GM12878 (cell line): ENCODE measurements around the gene TRPV3. TPM values are rescaled to one million over a fixed set of nuclear protein-coding genes. Genes with fewer than 3 reads are reported as not detected.

Experiments
- ASH2L ChIP-seq: fragments of 300-600, 200-600 bp; sonication (generic); IDR thresholded peaks from 2 replicates; pipeline ENCODE4 v1.6.1; 2017; ENCODE audit warnings: low read depth, mild to moderate bottlenecking, borderline replicate concordance
- CHD1 ChIP-seq: IDR thresholded peaks from 2 replicates; pipeline ENCODE4 v1.6.1; 2012; ENCODE audit warnings: low read depth, low read length, improper control_type of control experiment
- CREM ChIP-seq: IDR thresholded peaks from 2 replicates; pipeline ENCODE4 v1.6.1; 2014; ENCODE audit warnings: antibody characterized with exemption, low read depth
- EGR1 ChIP-seq, 2 experiments: IDR thresholded peaks; 1 replicate in 1 of 2; 2 replicates in 1 of 2; pipeline ENCODE4 v1.6.1; 2011 to 2012; ENCODE audit warnings: low read depth in 2 of 2, low read length in 2 of 2, borderline replicate concordance in 1 of 2, mild to moderate bottlenecking in 1 of 2, moderate library complexity in 1 of 2
- EP300 ChIP-seq, 2 experiments: fragments of 150-350 bp in 1 of 2; IDR thresholded peaks; 2 replicates each; pipeline ENCODE4 v1.6.1; 2011 to 2012; ENCODE audit warnings: low read depth in 2 of 2, low read length in 2 of 2, borderline replicate concordance in 1 of 2, improper control_type of control experiment in 1 of 2, inconsistent platforms in 1 of 2; ENCODE audit not compliant: control insufficient read depth in 1 of 2
- IKZF1 ChIP-seq: fragments of 450-650 bp; conservative IDR thresholded peaks from 2 replicates; pipeline ENCODE4 v1.6.1; 2017; ENCODE audit warnings: antibody characterized with exemption, mild to moderate bottlenecking
- IKZF2 ChIP-seq, 2 experiments: fragments of 450-650 bp; IDR thresholded peaks; 2 replicates each; pipeline ENCODE4 v1.6.1; 2017; ENCODE audit warnings: mild to moderate bottlenecking in 2 of 2, moderate library complexity in 2 of 2
- KAT2A ChIP-seq: conservative IDR thresholded peaks from 2 replicates; pipeline ENCODE4 v1.6.1; 2011; ENCODE audit warnings: low read depth, low read length; ENCODE audit not compliant: control insufficient read depth
- KLF5 ChIP-seq: fragments of 450-650 bp; IDR thresholded peaks from 2 replicates; pipeline ENCODE4 v1.6.1; 2014; ENCODE audit warnings: mild to moderate bottlenecking; ENCODE audit not compliant: partially characterized antibody
- MXI1 ChIP-seq: fragments of 150-350 bp; IDR thresholded peaks from 2 replicates; pipeline ENCODE4 v1.6.1; 2011; ENCODE audit warnings: low read depth, mild to moderate bottlenecking, inconsistent platforms, low read length, improper control_type of control experiment
- POLR2AphosphoS5 ChIP-seq: IDR thresholded peaks from 2 replicates; pipeline ENCODE4 v1.6.1; 2011; ENCODE audit warnings: mild to moderate bottlenecking, low read length, inconsistent platforms
- RAD21 ChIP-seq: IDR thresholded peaks from 2 replicates; pipeline ENCODE4 v1.6.1; 2011; ENCODE audit warnings: mild to moderate bottlenecking, low read depth, low read length, moderate library complexity; ENCODE audit not compliant: insufficient read depth
- RUNX3 ChIP-seq: IDR thresholded peaks from 2 replicates; pipeline ENCODE4 v1.6.1; 2012; ENCODE audit warnings: low read length, inconsistent platforms
- SMAD1 ChIP-seq: fragments of 450-650 bp; IDR thresholded peaks from 2 replicates; pipeline ENCODE4 v1.6.1; 2018; ENCODE audit warnings: mild to moderate bottlenecking, low read depth; ENCODE audit not compliant: partially characterized antibody
- SP1 ChIP-seq: IDR thresholded peaks from one replicate; pipeline ENCODE4 v1.6.1; 2011; ENCODE audit warnings: low read depth, low read length
- STAT3 ChIP-seq: IDR thresholded peaks from 2 replicates; pipeline ENCODE4 v1.6.1; 2011; ENCODE audit warnings: low read depth, low read length, improper control_type of control experiment
- TCF12 ChIP-seq: IDR thresholded peaks from 2 replicates; pipeline ENCODE4 v1.6.1; 2011; ENCODE audit warnings: low read depth, mild to moderate bottlenecking, low read length
- YY1 ChIP-seq: IDR thresholded peaks from 2 replicates; pipeline ENCODE4 v1.6.1; 2011; ENCODE audit warnings: low read depth, mild to moderate bottlenecking, low read length
- ZNF24 ChIP-seq: fragments of 450-650 bp; IDR thresholded peaks from 2 replicates; pipeline ENCODE4 v1.6.1; 2017; ENCODE audit warnings: antibody characterized with exemption, mild to moderate bottlenecking
- polyA plus RNA-seq, 11 experiments: library from polyadenylated mRNA; depleted of rRNA in 4 of 11; unstranded in 6 of 11; stranded (reverse) in 5 of 11; fragments of >200 nt; fragmentation: Nextera tagmentation in 4 of 11; fragmentation: Illumina TruSeq in 1 of 11; extraction: Ambion mirVana in 4 of 11; extraction: Trizol in 1 of 11; gene quantifications; 1 replicate in 1 of 11; 2 replicates in 10 of 11; pipeline versions ENCODE4 v1.2.1 to v1.2.3, GENCODE V29; 2011 to 2016; ENCODE audit warnings: inconsistent platforms in 2 of 11, missing spikeins in 2 of 11, low read depth in 1 of 11
- total RNA-seq, 4 experiments: library from RNA; depleted of rRNA in 3 of 4; stranded (reverse); fragments of >200 nt in 3 of 4; fragmentation: Illumina TruSeq in 1 of 4; extraction: Trizol in 1 of 4; gene quantifications; 2 replicates each; pipeline versions ENCODE4 v1.2.1 to v1.2.3, GENCODE V29; 2013 to 2021
- TF ChIP-seq, protein P1 (sequence below): fragments of 450-650 bp; IDR thresholded peaks from 2 replicates; pipeline ENCODE4 v1.6.1; 2018; ENCODE audit warnings: borderline replicate concordance, mild to moderate bottlenecking; ENCODE audit not compliant: partially characterized antibody
- TF ChIP-seq, protein P2 (sequence below): fragments of 450-650 bp; IDR thresholded peaks from 2 replicates; pipeline ENCODE4 v1.6.1; 2017; ENCODE audit warnings: low read depth, mild to moderate bottlenecking, moderate library complexity
- TF ChIP-seq, protein P3 (sequence below): fragments of 450-650 bp; IDR thresholded peaks from 2 replicates; pipeline ENCODE4 v1.6.1; 2017; ENCODE audit warnings: borderline replicate concordance
- TF ChIP-seq, protein P4 (sequence below): IDR thresholded peaks from 2 replicates; pipeline ENCODE4 v1.6.1; 2012; ENCODE audit warnings: low read depth, low read length, improper control_type of control experiment
- TF ChIP-seq, protein P5 (sequence below): fragments of 150-350 bp; IDR thresholded peaks from 2 replicates; pipeline ENCODE4 v1.6.1; 2014; ENCODE audit warnings: mild to moderate bottlenecking, low read depth, low read length

Gene TRPV3
- total and polyA plus RNA-seq, 10 of the 15 experiments (the other 5 are each of a cell fraction or from before 2014, with no cell fraction given) = 0.52 to 12.0 (median 2.7) TPM

DNA sequence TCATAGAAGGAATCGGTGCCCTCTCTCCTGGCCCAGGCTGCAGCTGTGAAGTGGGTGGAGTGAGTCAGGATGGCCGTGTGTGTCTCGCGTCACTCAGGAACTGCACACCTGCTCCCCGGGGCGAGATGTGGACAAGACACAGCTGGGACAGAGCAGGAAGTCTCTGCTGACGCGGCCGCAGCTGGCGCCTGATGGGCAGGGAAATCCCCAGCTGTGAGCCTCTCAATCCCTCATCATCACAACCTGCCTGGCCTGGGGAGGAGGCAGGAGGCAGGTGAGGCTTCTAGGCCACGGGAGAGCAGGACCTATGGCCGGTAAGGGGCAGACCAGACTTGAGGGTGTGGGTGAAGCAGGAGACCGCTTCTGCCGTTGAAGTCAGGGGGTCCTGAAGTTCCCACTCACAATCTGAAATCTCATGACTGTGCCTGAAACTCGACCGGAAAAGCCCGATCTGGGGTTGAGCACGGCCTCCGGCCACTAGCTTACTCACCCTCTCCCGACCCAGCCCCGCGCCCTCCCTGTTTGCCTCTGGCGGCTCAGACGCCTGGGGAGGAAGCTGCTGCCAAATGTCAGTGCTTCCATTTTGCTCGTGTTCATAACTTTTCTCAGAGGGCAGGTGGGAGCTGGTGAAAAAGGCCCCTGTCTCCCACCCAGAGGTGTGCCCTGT is 1.1 kb upstream of the TRPV3 start (continued):
- TF ChIP-seq RAD21 (no peak), IKZF2 (IDR thresholded peaks at IDR 0.05) (peak; percentile 74 to 81), IKZF1 (peak; percentile 76), STAT3 (no peak), ASH2L (no peak), KLF5 (peak; percentile 71), POLR2AphosphoS5 (peak; percentile 87), RUNX3 (peak; percentile 71), KAT2A (no peak), ZNF24 (no peak), TCF12 (peak; percentile 100), CHD1 (no peak), EGR1 (IDR thresholded peaks at IDR 0.05; ENCODE audit: borderline replicate concordance in 1 of 2, low read depth in 2 of 2, low read length in 2 of 2) (no peak), SP1 (peak; percentile 37), SMAD1 (no peak), CREM (peak; percentile 97), YY1 (no peak), MXI1 (no peak), EP300 (IDR thresholded peaks at IDR 0.05; ENCODE audit: borderline replicate concordance in 1 of 2, control insufficient read depth in 1 of 2, low read depth in 2 of 2, low read length in 2 of 2) (peak; percentile 89 to 92)
- TF ChIP-seq, protein P1, sequence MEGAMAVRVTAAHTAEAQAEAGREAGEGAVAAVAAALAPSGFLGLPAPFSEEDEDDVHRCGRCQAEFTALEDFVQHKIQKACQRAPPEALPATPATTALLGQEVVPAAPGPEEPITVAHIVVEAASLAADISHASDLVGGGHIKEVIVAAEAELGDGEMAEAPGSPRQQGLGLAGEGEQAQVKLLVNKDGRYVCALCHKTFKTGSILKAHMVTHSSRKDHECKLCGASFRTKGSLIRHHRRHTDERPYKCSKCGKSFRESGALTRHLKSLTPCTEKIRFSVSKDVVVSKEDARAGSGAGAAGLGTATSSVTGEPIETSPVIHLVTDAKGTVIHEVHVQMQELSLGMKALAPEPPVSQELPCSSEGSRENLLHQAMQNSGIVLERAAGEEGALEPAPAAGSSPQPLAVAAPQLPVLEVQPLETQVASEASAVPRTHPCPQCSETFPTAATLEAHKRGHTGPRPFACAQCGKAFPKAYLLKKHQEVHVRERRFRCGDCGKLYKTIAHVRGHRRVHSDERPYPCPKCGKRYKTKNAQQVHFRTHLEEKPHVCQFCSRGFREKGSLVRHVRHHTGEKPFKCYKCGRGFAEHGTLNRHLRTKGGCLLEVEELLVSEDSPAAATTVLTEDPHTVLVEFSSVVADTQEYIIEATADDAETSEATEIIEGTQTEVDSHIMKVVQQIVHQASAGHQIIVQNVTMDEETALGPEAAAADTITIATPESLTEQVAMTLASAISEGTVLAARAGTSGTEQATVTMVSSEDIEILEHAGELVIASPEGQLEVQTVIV = peak; percentile 11
- TF ChIP-seq, protein P2, sequence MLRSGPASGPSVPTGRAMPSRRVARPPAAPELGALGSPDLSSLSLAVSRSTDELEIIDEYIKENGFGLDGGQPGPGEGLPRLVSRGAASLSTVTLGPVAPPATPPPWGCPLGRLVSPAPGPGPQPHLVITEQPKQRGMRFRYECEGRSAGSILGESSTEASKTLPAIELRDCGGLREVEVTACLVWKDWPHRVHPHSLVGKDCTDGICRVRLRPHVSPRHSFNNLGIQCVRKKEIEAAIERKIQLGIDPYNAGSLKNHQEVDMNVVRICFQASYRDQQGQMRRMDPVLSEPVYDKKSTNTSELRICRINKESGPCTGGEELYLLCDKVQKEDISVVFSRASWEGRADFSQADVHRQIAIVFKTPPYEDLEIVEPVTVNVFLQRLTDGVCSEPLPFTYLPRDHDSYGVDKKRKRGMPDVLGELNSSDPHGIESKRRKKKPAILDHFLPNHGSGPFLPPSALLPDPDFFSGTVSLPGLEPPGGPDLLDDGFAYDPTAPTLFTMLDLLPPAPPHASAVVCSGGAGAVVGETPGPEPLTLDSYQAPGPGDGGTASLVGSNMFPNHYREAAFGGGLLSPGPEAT = peak; percentile 85
- TF ChIP-seq, protein P3, sequence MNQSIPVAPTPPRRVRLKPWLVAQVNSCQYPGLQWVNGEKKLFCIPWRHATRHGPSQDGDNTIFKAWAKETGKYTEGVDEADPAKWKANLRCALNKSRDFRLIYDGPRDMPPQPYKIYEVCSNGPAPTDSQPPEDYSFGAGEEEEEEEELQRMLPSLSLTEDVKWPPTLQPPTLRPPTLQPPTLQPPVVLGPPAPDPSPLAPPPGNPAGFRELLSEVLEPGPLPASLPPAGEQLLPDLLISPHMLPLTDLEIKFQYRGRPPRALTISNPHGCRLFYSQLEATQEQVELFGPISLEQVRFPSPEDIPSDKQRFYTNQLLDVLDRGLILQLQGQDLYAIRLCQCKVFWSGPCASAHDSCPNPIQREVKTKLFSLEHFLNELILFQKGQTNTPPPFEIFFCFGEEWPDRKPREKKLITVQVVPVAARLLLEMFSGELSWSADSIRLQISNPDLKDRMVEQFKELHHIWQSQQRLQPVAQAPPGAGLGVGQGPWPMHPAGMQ = no peak
- TF ChIP-seq, protein P4, sequence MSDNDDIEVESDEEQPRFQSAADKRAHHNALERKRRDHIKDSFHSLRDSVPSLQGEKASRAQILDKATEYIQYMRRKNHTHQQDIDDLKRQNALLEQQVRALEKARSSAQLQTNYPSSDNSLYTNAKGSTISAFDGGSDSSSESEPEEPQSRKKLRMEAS = peak; percentile 65
- TF ChIP-seq, protein P5, sequence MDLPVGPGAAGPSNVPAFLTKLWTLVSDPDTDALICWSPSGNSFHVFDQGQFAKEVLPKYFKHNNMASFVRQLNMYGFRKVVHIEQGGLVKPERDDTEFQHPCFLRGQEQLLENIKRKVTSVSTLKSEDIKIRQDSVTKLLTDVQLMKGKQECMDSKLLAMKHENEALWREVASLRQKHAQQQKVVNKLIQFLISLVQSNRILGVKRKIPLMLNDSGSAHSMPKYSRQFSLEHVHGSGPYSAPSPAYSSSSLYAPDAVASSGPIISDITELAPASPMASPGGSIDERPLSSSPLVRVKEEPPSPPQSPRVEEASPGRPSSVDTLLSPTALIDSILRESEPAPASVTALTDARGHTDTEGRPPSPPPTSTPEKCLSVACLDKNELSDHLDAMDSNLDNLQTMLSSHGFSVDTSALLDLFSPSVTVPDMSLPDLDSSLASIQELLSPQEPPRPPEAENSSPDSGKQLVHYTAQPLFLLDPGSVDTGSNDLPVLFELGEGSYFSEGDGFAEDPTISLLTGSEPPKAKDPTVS = no peak
